GM18507 (cell line): ENCODE data around the gene CYTH1.
"Not testable (repeated sequence)": the region's sequence is repeated elsewhere in the genome, so short reads cannot be mapped to it uniquely, and the experiment has no call there.

ENCODE experiments used
- DNase-seq: peaks from one replicate; pipeline ENCODE4 v3.0.0; 2011; ENCODE audit warnings: low read depth; ENCODE audit not compliant: insufficient read length; ENCODE audit errors: extremely low spot score
- FAIRE-seq: peaks from 2 replicates; lab custom pipeline; 2011; peaks lifted over from hg19 to GRCh38; lab: Jason Lieb, UNC

Gene CYTH1

DNA sequence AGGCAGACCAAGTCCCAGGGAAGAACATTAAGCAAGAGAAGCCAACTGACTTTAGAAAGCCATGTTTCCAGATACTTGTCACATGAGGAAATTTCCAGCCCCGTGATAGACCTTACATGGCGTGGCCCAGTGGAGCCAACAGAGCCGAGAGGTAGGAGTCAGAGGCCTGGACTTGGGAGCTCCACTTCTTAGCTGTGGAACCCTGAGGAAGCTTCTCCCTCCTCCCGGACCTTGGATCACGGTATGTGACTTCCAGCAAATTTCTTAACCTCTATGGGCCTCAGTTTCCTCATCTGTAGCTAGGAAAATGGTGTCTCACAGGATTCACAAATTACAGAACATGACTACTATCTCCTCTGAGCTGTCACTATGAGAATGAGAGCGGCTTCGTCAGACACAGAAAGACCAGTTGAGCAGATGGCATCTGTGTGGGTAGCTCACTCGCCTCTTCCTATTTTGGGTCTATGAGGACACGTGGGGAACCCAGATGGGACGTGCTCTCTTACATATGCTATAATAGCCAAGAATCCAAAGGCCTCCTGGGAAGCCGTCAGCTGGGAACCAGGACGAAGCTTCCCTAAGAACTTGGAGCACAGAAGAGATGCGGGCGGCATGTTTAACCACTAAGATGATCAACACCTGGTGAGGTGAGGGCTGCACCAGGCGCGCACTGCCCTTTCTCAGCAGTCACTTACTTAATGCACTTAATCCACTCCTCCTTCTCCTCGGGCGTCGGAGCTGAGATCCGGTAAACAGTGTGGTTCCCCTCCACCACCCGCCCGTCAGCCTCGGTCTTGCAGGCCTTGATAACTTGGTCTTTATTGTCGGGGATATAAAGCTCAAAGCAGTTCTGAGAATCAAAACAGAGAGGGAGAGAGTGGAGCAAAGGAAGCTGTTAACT lies 102.3 kb downstream of the CYTH1 start:
- no peak for FAIRE-seq
- no peak for DNase-seq

DNA sequence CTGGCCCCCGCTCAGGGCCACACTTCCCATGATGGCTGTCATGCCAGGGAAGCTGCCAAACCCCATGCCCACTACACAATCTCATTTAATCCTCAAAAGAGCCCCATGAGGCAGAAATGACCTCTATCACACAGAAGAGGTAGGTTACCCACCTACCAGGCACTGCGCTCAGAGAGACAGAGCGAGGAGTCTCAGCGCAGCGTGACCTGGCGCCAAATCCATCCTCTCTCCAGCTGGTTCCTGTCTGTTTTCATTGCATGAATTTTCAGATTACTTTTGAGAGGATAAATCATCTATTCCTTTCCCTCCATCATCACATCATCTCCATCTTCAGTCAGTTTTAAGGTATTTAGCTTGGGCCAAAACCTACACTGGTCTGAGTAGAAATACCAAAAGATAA lies 103.4 kb downstream of the CYTH1 start:
- no peak for DNase-seq
- FAIRE-seq, result no peak

DNA sequence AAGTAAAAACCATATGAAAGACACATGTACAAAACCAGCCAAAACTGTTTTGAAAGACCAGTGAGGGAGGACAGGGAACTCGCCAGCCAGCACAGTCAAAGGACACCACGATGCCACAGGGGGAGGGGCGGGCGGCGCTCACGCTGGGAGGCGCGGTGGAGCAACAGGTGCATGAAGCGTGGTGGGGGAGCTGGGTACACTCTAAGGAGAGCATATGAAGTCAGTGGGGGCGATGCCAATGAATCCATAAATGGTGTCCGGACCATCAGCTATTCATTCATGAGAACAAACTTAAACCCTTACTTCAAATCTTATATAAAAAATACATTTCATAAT lies 103.9 kb downstream of the CYTH1 start:
- DNase-seq (no peak), FAIRE-seq (no peak)

DNA sequence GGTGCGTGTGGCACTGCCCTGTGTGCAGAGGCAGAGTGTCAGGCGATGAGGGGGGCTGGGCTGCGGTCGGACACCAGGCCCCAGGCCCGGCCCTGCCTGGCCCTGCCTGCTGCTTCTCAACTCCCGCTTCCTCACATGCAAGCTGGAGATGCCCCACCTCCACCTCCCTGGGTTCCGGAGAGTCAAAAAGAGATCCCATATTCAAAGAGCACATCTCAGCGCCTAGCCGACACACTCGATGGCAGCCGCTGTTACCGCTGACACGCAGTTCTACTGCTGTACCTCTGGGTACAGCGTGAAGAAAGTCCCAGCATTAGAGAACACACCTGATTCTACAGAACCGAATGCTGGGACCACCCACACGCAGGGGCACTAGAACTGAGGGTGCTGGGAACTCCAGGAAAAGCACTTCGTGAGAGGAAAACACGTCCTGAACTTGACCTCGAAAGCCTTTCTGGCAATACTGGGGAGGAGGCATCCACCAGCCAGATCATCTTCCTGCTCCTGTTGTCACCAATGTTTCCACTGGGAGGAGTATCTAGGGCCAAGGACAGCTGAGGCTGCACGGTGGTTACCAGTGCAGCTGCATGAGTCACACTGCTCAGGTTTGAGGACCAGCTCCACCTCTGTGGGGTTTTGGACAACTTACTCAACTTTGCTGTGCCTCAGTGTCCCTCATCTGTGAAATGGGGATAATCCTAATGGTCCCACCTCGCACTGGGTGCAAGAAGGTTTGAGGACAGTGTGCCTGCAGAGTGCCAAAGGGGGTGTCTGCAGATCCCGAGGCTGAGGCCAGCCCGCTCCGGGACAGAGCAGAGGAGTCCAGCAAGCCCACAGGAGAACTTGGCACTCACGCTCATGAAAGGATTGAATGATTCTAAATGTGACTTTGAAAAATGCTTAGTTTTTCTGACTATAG lies 104.5 kb downstream of the CYTH1 start:
- FAIRE-seq (no peak), DNase-seq (no peak)

DNA sequence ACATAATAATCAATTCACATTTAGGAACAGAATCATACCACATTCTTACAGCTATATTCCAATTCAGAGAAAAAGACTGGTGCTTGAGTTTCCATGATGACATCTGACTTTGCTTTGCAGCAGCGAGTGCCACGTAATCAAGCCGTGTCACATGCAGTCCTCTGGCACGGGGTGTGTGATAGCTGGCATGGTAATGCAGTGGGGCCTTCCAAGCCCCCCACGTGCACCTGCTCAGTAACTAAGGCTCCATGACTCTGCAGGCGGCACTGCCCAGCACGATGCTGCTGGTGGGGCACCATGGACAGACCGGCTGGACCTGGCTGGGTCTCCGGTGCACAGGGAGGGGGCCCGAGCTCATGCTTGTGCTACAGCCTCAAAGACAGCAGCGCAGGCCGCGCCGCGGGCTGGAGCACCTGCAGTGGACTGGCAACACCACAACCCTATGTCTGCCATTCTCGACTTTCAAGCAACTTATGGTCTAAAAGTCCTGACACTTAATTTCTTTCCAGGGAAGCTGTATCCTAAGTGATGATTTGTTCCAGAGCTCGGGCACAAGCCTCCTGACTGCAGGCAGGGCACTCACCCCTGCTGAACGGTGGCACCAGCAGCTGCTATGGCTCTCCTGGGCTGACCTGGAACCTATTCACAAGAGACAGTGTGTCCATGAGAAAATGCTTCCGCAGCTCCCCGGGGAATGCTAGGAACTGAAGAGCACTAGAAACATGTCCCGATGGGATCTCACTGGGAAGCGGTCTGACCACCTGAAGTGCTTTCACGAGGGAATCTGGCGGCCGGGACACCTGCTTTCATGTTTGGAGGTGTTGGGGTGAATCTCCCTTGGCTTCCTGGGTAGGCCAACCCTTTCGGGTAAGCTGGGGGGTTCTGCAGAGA lies 105.4 kb downstream of the CYTH1 start:
- DNase-seq, result no peak
- FAIRE-seq, result no peak

DNA sequence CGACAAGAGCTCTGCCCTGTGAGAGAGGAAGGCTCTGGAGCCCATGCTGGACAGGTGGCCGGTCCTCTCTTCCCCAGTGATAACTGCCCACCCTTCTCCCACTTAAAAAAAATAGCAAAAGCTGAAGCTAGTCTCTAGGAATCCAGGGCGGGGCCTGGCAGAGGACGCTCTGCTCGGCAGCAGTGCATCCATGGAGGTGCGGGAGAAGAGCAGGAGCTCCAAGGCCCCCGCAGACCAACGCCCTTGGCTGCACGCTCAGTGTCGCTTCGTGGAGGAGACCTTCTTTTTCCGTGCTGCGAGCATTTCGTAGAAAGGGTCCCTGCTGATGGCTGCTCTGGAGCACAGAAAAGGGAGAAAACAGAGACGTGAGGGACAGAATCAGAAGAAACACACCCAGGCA lies 106.2 kb downstream of the CYTH1 start:
- FAIRE-seq, result no peak
- DNase-seq, result no peak

DNA sequence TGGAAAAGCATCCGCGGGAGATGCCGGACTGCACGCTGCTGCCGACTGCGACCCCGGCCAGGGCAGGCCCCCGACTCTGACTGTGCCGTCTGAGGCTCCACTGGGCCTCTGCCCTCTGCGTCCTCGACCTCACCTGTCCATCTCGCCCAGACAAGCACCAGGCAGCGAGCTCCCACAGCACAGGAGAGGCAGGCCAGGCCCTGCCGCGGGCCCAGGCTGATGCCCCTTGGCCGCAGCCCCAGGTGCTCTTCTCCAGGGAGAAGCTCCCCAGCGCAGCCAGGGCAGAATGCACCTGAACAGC lies 106.8 kb downstream of the CYTH1 start:
- no peak for DNase-seq
- FAIRE-seq, result no peak

DNA sequence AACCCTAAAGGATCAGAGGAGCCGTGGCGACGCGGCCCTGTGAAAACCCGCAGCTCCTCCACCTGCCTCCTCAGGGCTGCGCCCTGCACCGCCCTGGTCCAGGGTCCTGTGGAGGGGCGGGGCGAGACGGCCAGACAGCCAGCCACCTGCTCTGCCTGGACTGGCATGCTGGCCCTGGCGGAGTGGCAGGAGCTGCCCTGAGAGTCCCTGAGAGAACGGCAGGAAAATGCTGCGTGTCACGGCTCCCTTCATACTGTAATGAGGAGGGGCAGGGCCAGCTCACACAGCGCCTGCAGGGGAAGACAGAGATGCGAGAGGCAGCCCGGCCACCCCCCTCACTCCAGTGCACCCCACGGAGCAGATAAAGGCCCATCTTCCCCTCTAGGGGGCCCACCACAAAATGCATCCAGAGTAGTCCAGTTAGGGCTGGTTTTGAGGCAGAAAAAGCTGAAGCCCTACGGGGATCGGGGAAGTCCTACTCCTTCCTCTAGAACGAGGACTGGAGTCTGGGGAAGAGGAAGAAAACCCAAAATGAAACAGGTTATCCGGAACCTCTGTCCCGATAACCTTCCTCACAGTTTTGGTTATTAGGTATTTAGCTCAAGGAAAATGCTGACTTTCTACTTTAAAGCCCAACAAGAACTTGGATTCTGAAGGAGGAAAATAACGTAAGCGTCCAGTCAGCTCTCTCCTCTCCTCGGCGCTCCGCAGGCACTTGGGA lies 107.3 kb downstream of the CYTH1 start:
- DNase-seq, result no peak
- FAIRE-seq, result no peak

DNA sequence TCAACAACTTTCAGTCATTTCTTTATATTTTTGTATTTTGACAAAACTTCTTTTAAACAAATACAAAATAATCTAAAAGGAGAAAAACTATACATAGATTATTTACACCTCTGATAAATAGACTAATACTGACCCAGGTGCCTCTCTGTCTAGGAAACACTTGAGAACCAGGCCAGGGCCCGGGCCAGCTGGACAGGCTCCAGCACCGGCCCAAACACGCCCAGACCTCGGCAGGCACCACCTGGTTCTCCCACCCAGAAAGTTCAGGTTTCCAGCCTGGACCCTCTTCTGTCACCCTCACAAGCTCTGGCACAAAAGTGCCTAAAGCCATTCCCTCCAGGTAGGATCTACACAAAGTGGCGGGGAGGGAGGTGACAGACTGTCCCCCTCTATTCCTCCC lies 107.9 kb downstream of the CYTH1 start:
- DNase-seq (no peak), FAIRE-seq (no peak)

DNA sequence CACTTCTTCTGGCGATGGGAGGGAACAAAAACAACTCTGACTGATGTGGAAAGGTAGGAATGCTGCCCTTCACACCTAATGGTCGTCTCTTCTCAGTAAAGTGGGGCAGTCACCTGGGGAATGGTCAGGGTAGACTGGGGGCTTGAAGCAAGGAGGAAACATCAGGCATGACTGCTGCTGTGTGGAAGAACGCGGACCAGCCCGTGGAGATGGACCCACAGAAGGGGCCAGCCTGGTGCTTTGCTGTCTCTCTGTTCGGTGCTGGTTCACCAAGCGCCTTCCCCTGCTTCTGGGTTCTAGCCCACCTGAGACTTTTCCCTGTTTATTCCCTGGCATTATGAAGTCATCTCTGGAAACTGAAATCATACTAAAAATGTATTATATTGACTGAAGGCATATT lies 108.7 kb downstream of the CYTH1 start:
- FAIRE-seq (no peak), DNase-seq (no peak)

DNA sequence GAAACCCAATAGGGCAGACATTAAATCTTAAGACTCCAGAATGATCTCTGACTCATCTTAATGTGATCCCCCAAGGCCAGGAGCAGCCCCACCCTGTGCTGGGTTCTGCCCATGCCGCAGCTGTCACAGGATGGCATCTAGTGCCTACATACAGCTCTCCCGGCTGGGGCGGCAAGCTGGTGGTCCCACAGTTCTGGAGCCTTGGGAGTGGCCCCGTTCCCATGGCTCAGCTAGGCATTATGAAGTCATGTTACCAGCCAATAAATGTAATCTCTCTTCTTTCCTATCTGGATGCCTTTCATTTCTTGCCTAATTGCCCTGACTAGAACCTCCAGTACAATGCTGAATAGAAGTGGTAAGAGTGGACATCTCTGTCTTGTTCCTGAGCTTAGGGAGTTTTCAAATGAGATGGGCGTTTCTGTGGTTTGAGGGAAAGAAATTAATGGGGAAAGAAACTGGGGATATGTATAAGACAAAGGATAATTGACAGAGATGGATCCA lies 109.2 kb downstream of the CYTH1 start:
- DNase-seq (no peak), FAIRE-seq (no peak)

DNA sequence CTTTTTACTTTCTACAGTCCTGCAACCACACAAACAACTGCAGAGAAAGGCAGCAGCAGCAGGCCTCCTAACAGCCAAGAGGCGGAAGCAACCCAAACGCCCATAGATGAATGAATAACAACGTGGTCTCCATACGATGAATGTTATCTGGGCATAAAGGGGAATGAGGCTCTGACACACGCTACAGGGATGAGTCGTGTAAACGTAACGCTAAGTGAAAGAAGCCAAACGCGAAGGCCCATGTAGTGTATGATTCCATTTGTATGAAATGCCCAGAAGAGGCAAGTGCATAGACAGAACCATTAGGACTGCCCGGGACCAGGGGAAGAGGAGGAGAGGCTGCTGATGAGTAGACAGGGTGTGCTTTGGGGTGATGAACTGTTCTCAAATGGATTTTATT lies 110.1 kb downstream of the CYTH1 start:
- no peak for FAIRE-seq

DNA sequence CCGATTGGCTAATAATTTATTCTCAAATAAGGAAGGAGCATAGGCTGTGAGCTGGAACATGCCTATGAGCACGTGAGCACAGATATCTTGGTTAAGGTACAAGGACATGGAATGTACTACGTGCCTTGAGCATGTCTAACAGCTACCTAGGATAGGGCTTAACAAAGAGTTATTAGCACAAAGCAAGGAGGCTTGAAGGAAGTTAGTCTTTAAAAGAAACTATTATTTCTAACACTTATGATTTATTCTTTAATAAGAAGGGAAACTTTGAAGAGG lies 110.4 kb downstream of the CYTH1 start:
- FAIRE-seq, DNase-seq: not testable (repeated sequence)

More for the DNA sequence above, 110.1 kb downstream of the CYTH1 start:
- no peak for DNase-seq

DNA sequence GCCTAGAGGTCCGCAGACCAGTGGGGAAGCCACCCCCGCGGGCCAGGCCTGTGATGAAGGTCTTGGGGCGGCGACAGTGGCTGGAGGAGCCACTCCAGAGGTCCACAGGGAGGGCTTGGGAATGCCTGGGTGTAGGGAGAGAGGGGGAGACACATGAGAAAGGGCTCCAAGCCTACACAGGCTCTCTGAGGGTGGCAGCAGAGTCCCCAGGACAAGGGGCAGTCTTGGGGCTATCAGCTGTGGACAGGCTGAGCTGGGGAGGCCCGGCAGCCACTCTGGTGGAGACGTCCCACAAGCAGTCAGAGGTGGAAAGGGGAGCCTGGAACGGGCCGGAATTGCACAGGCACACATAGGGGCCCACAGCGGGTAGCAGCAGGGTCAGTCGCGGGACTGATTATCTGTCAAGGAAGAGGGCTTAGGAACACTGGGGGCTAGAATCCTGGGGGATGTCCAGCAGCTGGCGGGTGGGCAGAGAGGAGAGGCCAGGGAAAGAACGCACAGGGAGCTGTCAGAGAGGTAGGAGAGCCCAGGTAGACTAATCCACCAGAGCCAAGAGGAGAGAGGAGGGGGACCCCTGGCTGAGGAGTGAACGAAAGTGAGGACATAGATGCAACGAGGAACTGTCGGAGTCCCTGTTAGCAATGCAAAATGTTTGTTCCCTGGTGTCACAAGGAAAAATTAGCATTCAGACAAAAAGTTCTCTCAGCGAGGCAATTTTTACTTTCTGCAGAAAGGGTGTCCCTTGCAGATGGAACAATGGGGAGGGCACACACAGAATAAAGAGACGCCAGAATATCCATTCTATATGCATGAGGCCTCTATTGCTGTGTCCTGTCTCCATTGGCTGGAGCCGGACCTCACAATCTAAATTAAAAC lies 111.0 kb downstream of the CYTH1 start:
- DNase-seq, result no peak
- FAIRE-seq, result no peak

DNA sequence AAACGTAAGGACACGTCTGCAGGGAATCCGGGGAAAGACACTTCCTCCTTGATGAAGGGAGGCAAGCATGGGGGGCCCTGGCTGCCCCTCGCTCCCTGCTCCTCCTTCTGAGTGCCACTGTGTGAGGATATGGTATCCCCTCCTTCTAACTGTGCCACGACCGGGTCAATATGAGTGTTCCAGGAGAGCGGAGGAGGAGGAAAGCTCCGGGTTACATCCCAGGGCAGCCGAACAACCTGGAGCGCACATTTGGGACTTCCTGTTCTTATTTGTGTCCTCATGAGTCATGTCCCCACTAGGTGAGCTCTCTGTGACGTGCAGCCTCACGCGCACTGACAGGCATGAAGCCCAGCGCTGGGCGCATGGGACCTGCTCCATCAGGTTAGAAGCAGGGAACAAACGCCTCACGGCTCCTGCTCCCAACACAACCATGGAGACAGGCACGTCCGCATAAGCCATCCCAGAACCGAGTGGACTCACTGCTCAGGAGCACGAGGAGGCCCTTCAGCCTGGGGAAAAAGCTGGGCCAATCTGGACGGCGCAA lies 112.0 kb downstream of the CYTH1 start:
- DNase-seq (no peak), FAIRE-seq (no peak)

DNA sequence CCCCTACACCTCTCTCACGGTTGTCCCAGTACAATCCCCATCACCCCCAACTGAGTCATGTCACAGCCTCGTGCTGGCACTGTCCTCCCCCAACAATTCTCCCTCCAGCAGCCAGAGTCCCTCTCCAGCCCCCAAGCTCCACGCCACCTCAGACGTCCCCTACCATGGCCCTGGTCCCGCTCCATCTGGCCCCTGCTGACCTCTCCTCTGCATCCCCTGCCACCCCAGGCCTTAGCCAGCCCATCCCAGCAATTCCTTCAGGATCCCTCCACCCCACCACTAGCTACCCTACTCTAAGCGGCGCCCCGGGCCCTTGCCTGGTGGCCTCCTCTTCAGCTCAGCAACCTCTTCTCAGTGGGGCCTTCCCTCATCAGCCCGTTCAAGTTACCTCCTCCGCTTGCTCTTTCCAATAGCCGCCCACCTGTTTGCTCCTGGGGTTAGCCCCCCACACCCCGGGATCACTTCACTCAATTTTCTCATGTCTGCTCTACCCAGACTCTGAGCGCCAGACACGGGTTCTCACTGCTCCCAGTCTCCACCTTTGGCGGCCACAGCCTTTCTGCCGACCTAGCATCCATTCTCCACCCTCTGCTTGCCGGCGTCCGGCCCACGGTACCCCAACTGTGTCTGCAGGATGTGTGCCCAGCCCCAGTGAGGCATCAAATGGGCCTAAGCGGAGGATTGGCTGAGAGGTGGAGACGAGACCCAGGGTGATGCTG lies 112.7 kb downstream of the CYTH1 start:
- no peak for FAIRE-seq

DNA sequence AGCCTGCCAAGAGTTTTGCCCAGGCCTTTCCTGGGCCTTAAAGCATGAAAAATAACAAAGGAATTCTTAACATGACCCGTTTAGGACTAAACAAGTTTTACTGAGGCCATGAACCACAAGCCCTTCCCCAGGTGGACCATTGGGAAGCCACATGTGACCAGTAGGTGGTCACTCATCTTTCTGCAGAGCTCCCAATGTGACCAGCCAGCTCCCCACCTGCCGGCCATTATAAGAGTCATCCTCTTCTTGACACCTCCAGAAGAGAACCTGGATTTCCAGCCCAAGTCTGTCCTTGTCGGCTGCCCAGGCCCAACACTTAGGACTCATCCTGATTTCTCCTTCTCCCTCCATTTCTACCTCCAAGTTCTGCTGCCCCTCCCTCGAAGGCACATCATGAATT lies 113.2 kb downstream of the CYTH1 start:
- DNase-seq (no peak), FAIRE-seq (no peak)

More for the DNA sequence above, 112.7 kb downstream of the CYTH1 start:
- DNase-seq, result no peak
